Liver (tissue), 9 donors: ENCODE results near the gene BTNL9. TPM values are rescaled to one million over a fixed set of nuclear protein-coding genes. Genes with fewer than 3 reads are reported as not detected.

ENCODE experiments used
- DNase-seq: peaks from one replicate; pipeline ENCODE4 v3.0.0-alpha.2; 2017; ENCODE audit warnings: low spot score
- H3K27ac ChIP-seq, 2 donors: one replicate each; pipeline ENCODE4 v1.7.0; 2013; ENCODE audit warnings: inconsistent platforms in 2 of 2, low read length in 2 of 2, control low read depth in 1 of 2, low read depth in 1 of 2, mild to moderate bottlenecking in 1 of 2
- H3K27me3 ChIP-seq, 4 donors: one replicate each; pipeline versions ENCODE4 v1.6.1 to v1.7.0; 2013; ENCODE audit warnings: low read length in 3 of 4, inconsistent platforms in 1 of 4, mild to moderate bottlenecking in 1 of 4, moderate library complexity in 1 of 4; ENCODE audit not compliant: control insufficient read depth in 4 of 4, insufficient read depth in 4 of 4
- H3K36me3 ChIP-seq, 4 donors: one replicate each; pipeline versions ENCODE4 v1.6.1 to v1.7.0; 2013; ENCODE audit warnings: low read length in 3 of 4, mild to moderate bottlenecking in 3 of 4, low read depth in 1 of 4, moderate library complexity in 1 of 4; ENCODE audit not compliant: control insufficient read depth in 4 of 4, insufficient read depth in 3 of 4
- H3K4me1 ChIP-seq, 4 donors: one replicate each; pipeline versions ENCODE4 v1.6.1 to v1.7.0; 2013; ENCODE audit warnings: low read length in 3 of 4, mild to moderate bottlenecking in 3 of 4, moderate library complexity in 1 of 4; ENCODE audit not compliant: control insufficient read depth in 4 of 4, insufficient read depth in 4 of 4
- H3K4me3 ChIP-seq, 3 donors: one replicate each; pipeline versions ENCODE4 v1.6.1 to v1.7.0; 2013; ENCODE audit warnings: low read length in 3 of 3, control low read depth in 1 of 3, low read depth in 1 of 3, mild to moderate bottlenecking in 1 of 3
- H3K9ac ChIP-seq, 2 donors: one replicate each; pipeline ENCODE4 v1.7.0; 2013; ENCODE audit warnings: low read length in 2 of 2, mild to moderate bottlenecking in 2 of 2, moderate library complexity in 2 of 2, control low read depth in 1 of 2, low read depth in 1 of 2
- H3K9me3 ChIP-seq, 4 donors: one replicate each; pipeline versions ENCODE4 v1.6.1 to v1.7.0; 2013; ENCODE audit warnings: low read length in 3 of 4; ENCODE audit not compliant: control insufficient read depth in 4 of 4
- EGR1 ChIP-seq, 2 donors: IDR thresholded peaks; 2 replicates each; pipeline ENCODE4 v1.6.1; 2016 to 2018; ENCODE audit warnings: antibody characterized with exemption in 2 of 2, low read depth in 2 of 2
- FOXA1 ChIP-seq: IDR thresholded peaks from 2 replicates; pipeline ENCODE4 v1.6.1; 2016; ENCODE audit warnings: antibody characterized with exemption
- FOXA2 ChIP-seq: IDR thresholded peaks from 2 replicates; pipeline ENCODE4 v1.6.1; 2016; ENCODE audit warnings: antibody characterized with exemption
- GABPA ChIP-seq, 2 donors: IDR thresholded peaks in 1 of 2; conservative IDR thresholded peaks in 1 of 2; 2 replicates each; pipeline ENCODE4 v1.6.1; 2016; ENCODE audit warnings: antibody characterized with exemption in 2 of 2, mild to moderate bottlenecking in 1 of 2, moderate library complexity in 1 of 2
- HNF4A ChIP-seq, 2 donors: conservative IDR thresholded peaks; 2 replicates each; pipeline ENCODE4 v1.6.1; 2016; ENCODE audit warnings: antibody characterized with exemption in 2 of 2, mild to moderate bottlenecking in 2 of 2
- HNF4G ChIP-seq: IDR thresholded peaks from 2 replicates; pipeline ENCODE4 v1.6.1; 2016; ENCODE audit warnings: antibody characterized with exemption
- JUND ChIP-seq, 2 donors: IDR thresholded peaks; 2 replicates each; pipeline ENCODE4 v1.6.1; 2016; ENCODE audit warnings: antibody characterized with exemption in 2 of 2
- NR2F2 ChIP-seq: IDR thresholded peaks from 2 replicates; pipeline ENCODE4 v1.6.1; 2016; ENCODE audit warnings: antibody characterized with exemption
- RAD21 ChIP-seq, 2 donors: IDR thresholded peaks; 2 replicates each; pipeline ENCODE4 v1.6.1; 2016; ENCODE audit warnings: antibody characterized with exemption in 2 of 2, mild to moderate bottlenecking in 2 of 2
- RXRA ChIP-seq, 2 donors: IDR thresholded peaks; 2 replicates each; pipeline ENCODE4 v1.6.1; 2017 to 2018; ENCODE audit warnings: antibody characterized with exemption in 2 of 2, mild to moderate bottlenecking in 1 of 2
- SP1 ChIP-seq: IDR thresholded peaks from 2 replicates; pipeline ENCODE4 v1.6.1; 2018; ENCODE audit warnings: antibody characterized with exemption, mild to moderate bottlenecking
- TAF1 ChIP-seq: conservative IDR thresholded peaks from 2 replicates; pipeline ENCODE4 v1.6.1; 2016; ENCODE audit warnings: antibody characterized with exemption, mild to moderate bottlenecking
- YY1 ChIP-seq: IDR thresholded peaks from 2 replicates; pipeline ENCODE4 v1.6.1; 2016; ENCODE audit warnings: antibody characterized with exemption, mild to moderate bottlenecking
- WGBS: extraction: QIAGEN DNeasy Blood & Tissue Kit; methylation state at CpG from one replicate; pipeline ENCODE4 v1.1.7; 2013; 5-methylcytosine and 5-hydroxymethylcytosine counted together
- polyA plus RNA-seq, 2 donors: library from polyadenylated mRNA; stranded (reverse) in 1 of 2; unstranded in 1 of 2; fragments of 200-250 nt in 1 of 2; fragments of >200 nt in 1 of 2; fragmentation: Nextera tagmentation in 1 of 2; extraction: Ambion mirVana in 1 of 2; gene quantifications; one replicate each; pipeline versions ENCODE4 v1.2.1 to v1.2.3, GENCODE V29; 2013 to 2015
- total RNA-seq, 2 donors: library from RNA; depleted of rRNA; stranded (reverse); fragments of >200 nt; gene quantifications; one replicate each; pipeline ENCODE4 v1.2.3, GENCODE V29; 2014
- TF ChIP-seq, protein P1 (sequence below): fragments of 150-350 bp; IDR thresholded peaks from 2 replicates; pipeline ENCODE4 v1.5.1; 2017; ENCODE audit warnings: improper control_type of control experiment, low read depth, low read length; ENCODE audit not compliant: missing input control
- TF ChIP-seq, protein P2 (sequence below): IDR thresholded peaks from 2 replicates; pipeline ENCODE4 v1.6.1; 2016; ENCODE audit warnings: antibody characterized with exemption
- TF ChIP-seq, protein P3 (sequence below): IDR thresholded peaks from 2 replicates; pipeline ENCODE4 v1.6.1; 2016; ENCODE audit warnings: antibody characterized with exemption
- TF ChIP-seq, protein P4 (sequence below): IDR thresholded peaks from 2 replicates; pipeline ENCODE4 v1.6.1; 2016; ENCODE audit warnings: antibody characterized with exemption, mild to moderate bottlenecking
- TF ChIP-seq, protein P5 (sequence below): IDR thresholded peaks from 2 replicates; pipeline ENCODE4 v1.6.1; 2016; ENCODE audit warnings: antibody characterized with exemption
- donor health status: healthy.
- donor health status: healthy.
- donor health status: healthy.
- donor health status: healthy.
- donor health status: healthy.

The BTNL9 gene
- total and polyA plus RNA-seq, 4 donors: 1.4 to 12.0 (median 4.7) TPM

DNA sequence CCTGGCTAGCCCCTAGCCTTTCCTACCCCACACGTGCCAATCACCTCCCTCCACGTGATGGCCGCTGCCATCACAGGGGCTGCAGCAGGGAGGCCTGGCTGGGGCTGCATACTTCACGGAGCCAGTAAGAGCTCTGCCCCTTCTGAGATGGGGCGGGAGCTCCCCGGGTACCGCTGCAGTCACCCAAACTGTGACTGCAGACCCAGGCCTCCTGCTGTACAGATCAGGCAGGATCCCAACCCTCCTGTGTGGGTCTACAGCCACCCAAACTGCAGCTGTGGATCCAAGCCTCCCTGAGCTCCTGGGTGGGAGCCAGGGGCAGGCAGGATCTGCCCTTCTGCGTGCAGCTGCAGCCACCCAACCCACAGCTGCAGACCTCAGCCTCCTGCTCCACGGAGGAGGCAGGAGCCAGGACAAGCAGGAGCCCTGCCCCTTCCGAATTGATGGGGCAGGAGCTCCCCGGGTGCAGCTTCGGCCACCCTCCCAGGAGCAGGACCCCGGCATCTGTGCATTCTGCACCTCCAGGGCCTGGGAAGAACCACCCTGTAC is 3.2 kb upstream of the BTNL9 start:
- H3K27ac ChIP-seq: no peak overlapping the region
- H3K36me3 ChIP-seq: no peaks in the 10 kb centered on the region
- no peak for DNase-seq
- no peak overlapping the region for H3K4me3 ChIP-seq
- H3K4me1 ChIP-seq: no peaks in the 10 kb centered on the region
- no peak overlapping the region for H3K9ac ChIP-seq
- no peak for TF ChIP-seq FOXA2
- TF ChIP-seq GABPA (IDR thresholded peaks at IDR 0.05 in 1 of 2, conservative IDR thresholded peaks at IDR 0.05 in 1 of 2): no peak
- no peaks in the 10 kb centered on the region for H3K27me3 ChIP-seq
- 80% methylated on average over 13 of the region's 13 CpGs for WGBS
- peaks cover 0 to 1% (median 0%) of the 10 kb centered on the region in 4 donors for H3K9me3 ChIP-seq

DNA sequence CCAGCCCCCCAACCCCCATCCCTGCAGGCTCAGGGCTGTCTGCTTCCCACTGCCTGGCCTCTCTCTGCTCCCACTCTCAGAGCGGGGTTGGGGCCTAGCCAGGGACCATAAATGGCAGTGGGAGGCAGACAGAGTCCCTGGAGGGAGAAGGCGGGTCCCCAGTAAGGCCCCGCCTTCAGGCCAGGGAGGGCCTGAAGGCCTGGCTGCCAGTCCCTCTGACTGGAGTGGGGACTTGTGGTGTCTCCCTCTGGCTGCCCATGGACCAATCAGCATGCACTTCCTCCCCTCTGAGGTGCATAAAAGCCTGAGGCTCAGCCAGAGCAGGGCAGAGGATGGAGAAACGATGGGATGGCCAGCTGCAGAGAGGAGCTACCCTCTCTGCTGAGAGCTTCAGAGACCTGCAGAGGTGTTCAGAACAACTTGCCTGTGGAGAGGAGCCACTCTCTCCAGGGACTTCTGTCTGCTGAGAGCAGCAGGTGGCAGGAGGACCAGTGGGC is 2.7 kb upstream of the BTNL9 start:
- no peak overlapping the region for H3K9ac ChIP-seq
- no peaks in the 10 kb centered on the region for H3K4me1 ChIP-seq
- DNase-seq: no peak
- WGBS: 75% methylated on average over 4 of the region's 4 CpGs
- no peaks in the 10 kb centered on the region for H3K36me3 ChIP-seq
- no peak overlapping the region for H3K27ac ChIP-seq
- no peaks in the 10 kb centered on the region for H3K9me3 ChIP-seq
- H3K27me3 ChIP-seq: no peaks in the 10 kb centered on the region
- TF ChIP-seq, protein P1, sequence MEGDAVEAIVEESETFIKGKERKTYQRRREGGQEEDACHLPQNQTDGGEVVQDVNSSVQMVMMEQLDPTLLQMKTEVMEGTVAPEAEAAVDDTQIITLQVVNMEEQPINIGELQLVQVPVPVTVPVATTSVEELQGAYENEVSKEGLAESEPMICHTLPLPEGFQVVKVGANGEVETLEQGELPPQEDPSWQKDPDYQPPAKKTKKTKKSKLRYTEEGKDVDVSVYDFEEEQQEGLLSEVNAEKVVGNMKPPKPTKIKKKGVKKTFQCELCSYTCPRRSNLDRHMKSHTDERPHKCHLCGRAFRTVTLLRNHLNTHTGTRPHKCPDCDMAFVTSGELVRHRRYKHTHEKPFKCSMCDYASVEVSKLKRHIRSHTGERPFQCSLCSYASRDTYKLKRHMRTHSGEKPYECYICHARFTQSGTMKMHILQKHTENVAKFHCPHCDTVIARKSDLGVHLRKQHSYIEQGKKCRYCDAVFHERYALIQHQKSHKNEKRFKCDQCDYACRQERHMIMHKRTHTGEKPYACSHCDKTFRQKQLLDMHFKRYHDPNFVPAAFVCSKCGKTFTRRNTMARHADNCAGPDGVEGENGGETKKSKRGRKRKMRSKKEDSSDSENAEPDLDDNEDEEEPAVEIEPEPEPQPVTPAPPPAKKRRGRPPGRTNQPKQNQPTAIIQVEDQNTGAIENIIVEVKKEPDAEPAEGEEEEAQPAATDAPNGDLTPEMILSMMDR: no peak
- TF ChIP-seq JUND (IDR thresholded peaks at IDR 0.05) (no peak), SP1 (no peak), FOXA1 (no peak), NR2F2 (no peak), HNF4G (no peak), TAF1 (no peak), GABPA (IDR thresholded peaks at IDR 0.05 in 1 of 2, conservative IDR thresholded peaks at IDR 0.05 in 1 of 2) (no peak), YY1 (no peak), EGR1 (IDR thresholded peaks at IDR 0.05; ENCODE audit: low read depth in 2 of 2) (no peak), FOXA2 (no peak), HNF4A (conservative IDR thresholded peaks at IDR 0.05) (no peak), RXRA (IDR thresholded peaks at IDR 0.05) (no peak), RAD21 (IDR thresholded peaks at IDR 0.05) (no peak)
- TF ChIP-seq, protein P2, sequence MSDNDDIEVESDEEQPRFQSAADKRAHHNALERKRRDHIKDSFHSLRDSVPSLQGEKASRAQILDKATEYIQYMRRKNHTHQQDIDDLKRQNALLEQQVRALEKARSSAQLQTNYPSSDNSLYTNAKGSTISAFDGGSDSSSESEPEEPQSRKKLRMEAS: no peak
- TF ChIP-seq, protein P3, sequence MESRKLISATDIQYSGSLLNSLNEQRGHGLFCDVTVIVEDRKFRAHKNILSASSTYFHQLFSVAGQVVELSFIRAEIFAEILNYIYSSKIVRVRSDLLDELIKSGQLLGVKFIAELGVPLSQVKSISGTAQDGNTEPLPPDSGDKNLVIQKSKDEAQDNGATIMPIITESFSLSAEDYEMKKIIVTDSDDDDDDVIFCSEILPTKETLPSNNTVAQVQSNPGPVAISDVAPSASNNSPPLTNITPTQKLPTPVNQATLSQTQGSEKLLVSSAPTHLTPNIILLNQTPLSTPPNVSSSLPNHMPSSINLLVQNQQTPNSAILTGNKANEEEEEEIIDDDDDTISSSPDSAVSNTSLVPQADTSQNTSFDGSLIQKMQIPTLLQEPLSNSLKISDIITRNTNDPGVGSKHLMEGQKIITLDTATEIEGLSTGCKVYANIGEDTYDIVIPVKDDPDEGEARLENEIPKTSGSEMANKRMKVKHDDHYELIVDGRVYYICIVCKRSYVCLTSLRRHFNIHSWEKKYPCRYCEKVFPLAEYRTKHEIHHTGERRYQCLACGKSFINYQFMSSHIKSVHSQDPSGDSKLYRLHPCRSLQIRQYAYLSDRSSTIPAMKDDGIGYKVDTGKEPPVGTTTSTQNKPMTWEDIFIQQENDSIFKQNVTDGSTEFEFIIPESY: no peak
- TF ChIP-seq, protein P4, sequence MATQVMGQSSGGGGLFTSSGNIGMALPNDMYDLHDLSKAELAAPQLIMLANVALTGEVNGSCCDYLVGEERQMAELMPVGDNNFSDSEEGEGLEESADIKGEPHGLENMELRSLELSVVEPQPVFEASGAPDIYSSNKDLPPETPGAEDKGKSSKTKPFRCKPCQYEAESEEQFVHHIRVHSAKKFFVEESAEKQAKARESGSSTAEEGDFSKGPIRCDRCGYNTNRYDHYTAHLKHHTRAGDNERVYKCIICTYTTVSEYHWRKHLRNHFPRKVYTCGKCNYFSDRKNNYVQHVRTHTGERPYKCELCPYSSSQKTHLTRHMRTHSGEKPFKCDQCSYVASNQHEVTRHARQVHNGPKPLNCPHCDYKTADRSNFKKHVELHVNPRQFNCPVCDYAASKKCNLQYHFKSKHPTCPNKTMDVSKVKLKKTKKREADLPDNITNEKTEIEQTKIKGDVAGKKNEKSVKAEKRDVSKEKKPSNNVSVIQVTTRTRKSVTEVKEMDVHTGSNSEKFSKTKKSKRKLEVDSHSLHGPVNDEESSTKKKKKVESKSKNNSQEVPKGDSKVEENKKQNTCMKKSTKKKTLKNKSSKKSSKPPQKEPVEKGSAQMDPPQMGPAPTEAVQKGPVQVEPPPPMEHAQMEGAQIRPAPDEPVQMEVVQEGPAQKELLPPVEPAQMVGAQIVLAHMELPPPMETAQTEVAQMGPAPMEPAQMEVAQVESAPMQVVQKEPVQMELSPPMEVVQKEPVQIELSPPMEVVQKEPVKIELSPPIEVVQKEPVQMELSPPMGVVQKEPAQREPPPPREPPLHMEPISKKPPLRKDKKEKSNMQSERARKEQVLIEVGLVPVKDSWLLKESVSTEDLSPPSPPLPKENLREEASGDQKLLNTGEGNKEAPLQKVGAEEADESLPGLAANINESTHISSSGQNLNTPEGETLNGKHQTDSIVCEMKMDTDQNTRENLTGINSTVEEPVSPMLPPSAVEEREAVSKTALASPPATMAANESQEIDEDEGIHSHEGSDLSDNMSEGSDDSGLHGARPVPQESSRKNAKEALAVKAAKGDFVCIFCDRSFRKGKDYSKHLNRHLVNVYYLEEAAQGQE: no peak
- TF ChIP-seq, protein P5, sequence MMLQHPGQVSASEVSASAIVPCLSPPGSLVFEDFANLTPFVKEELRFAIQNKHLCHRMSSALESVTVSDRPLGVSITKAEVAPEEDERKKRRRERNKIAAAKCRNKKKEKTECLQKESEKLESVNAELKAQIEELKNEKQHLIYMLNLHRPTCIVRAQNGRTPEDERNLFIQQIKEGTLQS: no peak
- no peak overlapping the region for H3K4me3 ChIP-seq
